ENCODE measurements around the gene ZNF197.

DNA sequence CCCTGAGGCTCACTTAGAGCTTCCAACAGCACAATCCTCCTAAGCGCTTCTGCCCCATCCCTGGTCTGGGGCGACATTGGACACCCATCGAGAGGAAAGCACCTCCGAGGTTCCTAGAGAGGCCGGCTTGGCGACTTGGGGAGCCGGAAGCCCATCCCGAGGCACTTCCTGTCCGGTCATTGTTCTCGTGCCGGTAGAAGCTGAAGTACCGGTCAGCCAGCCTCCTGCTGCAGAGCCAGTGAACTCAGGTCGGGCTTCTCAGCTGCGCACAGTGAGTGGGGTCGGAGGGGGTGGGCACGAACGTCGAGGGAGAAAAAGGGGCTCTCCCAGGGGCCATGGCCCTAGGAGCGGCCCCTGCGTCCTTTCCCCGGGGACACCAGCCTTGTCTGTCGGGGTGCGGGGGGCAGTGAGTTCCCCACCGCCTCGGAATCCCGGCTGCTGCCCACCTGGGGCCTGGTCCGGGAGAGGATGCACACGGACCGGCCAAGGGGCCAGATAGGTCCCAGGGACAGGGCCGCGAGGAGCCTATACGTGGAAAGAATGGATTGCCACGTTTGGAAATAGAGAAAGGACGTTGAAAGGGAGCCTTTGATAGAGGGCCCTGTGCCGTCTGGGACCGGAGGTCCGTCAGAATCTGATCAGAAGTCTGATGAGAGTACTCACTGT is 23.9 kb downstream of the ZNF197 start, which contains the start of gene ZNF35:
- TF ChIP-seq POLR2A (IDR thresholded peaks at IDR 0.05) (no peak), CTCF (IDR thresholded peaks at IDR 0.05) (no peak)

Measured in lower leg skin (tissue), 3 donors.